ENCODE results near the gene CLPTM1L.

- no peak for TF ChIP-seq CTCF (IDR thresholded peaks at IDR 0.05)
- TF ChIP-seq POLR2AphosphoS5 (IDR thresholded peaks at IDR 0.05), result no peak
Measured at GRCh38 chr5:1297243-1297642, 47.7 kb downstream of the CLPTM1L start.

Measured in transverse colon (tissue), 4 donors.